ENCODE data around the gene KIRREL1. TPM values are rescaled to one million over a fixed set of nuclear protein-coding genes. Genes with fewer than 3 reads are reported as not detected.

KIRREL1 gene
- total RNA-seq, 1 donor from 2014 or later, result 166 TPM

- no peak overlapping the region for H3K4me3 Mint-ChIP-seq (ENCODE audit: unreplicated experiment)
- no peaks in the 10 kb centered on the region for H3K9me3 Mint-ChIP-seq (ENCODE audit: low read depth)
- H3K36me3 Mint-ChIP-seq (ENCODE audit: low read depth), result peaks cover 60% of the 10 kb centered on the region
- H3K4me1 Mint-ChIP-seq (ENCODE audit: low read depth), result peaks cover 5% of the 10 kb centered on the region
- H3K27ac Mint-ChIP-seq (ENCODE audit: unreplicated experiment), result no peak overlapping the region
- no peaks in the 10 kb centered on the region for H3K27me3 Mint-ChIP-seq (ENCODE audit: low read depth)
- TF ChIP-seq CTCF (IDR thresholded peaks at IDR 0.05), result no peak
- no peak for DNase-seq (ENCODE audit: low spot score)
These were observed 96.0 kb downstream of the KIRREL1 start for GRCh38 chr1:158089476-158089875.

GRCh38 chr1:158089925-158090637, 96.6 kb downstream of the KIRREL1 start:
- Mint-ChIP-seq H3K4me3 (ENCODE audit: unreplicated experiment) (no peak overlapping the region), H3K4me1 (ENCODE audit: low read depth) (peaks cover 5% of the 10 kb centered on the region), H3K9me3 (ENCODE audit: low read depth) (no peaks in the 10 kb centered on the region), H3K36me3 (ENCODE audit: low read depth) (peaks cover 63% of the 10 kb centered on the region), H3K27me3 (ENCODE audit: low read depth) (no peaks in the 10 kb centered on the region), H3K27ac (ENCODE audit: unreplicated experiment) (peak overlapping the region; percentile 22)
- no peak for TF ChIP-seq CTCF (IDR thresholded peaks at IDR 0.05)
- DNase-seq (ENCODE audit: low spot score), result no peak

GRCh38 chr1:158093376-158093775, 99.9 kb downstream of the KIRREL1 start:
- Mint-ChIP-seq H3K27me3 (ENCODE audit: low read depth) (no peaks in the 10 kb centered on the region), H3K36me3 (ENCODE audit: low read depth) (peaks cover 73% of the 10 kb centered on the region), H3K4me1 (ENCODE audit: low read depth) (no peaks in the 10 kb centered on the region), H3K27ac (ENCODE audit: unreplicated experiment) (peak overlapping the region; percentile 41), H3K9me3 (ENCODE audit: low read depth) (no peaks in the 10 kb centered on the region), H3K4me3 (ENCODE audit: unreplicated experiment) (no peak overlapping the region)
- no peak for DNase-seq (ENCODE audit: low spot score)
- no peak for TF ChIP-seq CTCF (IDR thresholded peaks at IDR 0.05)

GRCh38 chr1:158094571-158094970, 101.1 kb downstream of the KIRREL1 start:
- no peak for DNase-seq (ENCODE audit: low spot score)
- H3K4me1 Mint-ChIP-seq (ENCODE audit: low read depth), result no peaks in the 10 kb centered on the region
- no peak overlapping the region for H3K27ac Mint-ChIP-seq (ENCODE audit: unreplicated experiment)
- TF ChIP-seq CTCF (IDR thresholded peaks at IDR 0.05), result no peak
- peaks cover 67% of the 10 kb centered on the region for H3K36me3 Mint-ChIP-seq (ENCODE audit: low read depth)
- no peaks in the 10 kb centered on the region for H3K27me3 Mint-ChIP-seq (ENCODE audit: low read depth)
- no peak overlapping the region for H3K4me3 Mint-ChIP-seq (ENCODE audit: unreplicated experiment)
- no peaks in the 10 kb centered on the region for H3K9me3 Mint-ChIP-seq (ENCODE audit: low read depth)

- Mint-ChIP-seq H3K4me3 (ENCODE audit: unreplicated experiment) (no peak overlapping the region), H3K27me3 (ENCODE audit: low read depth) (no peaks in the 10 kb centered on the region), H3K4me1 (ENCODE audit: low read depth) (no peaks in the 10 kb centered on the region), H3K27ac (ENCODE audit: unreplicated experiment) (no peak overlapping the region), H3K36me3 (ENCODE audit: low read depth) (peaks cover 57% of the 10 kb centered on the region), H3K9me3 (ENCODE audit: low read depth) (no peaks in the 10 kb centered on the region)
- TF ChIP-seq CTCF (IDR thresholded peaks at IDR 0.05), result peak; percentile 80
- no peak for DNase-seq (ENCODE audit: low spot score)
These were observed 102.4 kb downstream of the KIRREL1 start for GRCh38 chr1:158095737-158096335.
